PC-3 (cell line): ENCODE results near the gene ZNF43.
"Not testable (repeated sequence)": the region's sequence is repeated elsewhere in the genome, so short reads cannot be mapped to it uniquely, and the experiment has no call there.

ENCODE experiments used
- CTCF ChIP-seq: fragments of 300-600 bp; sonication (generic); conservative IDR thresholded peaks from 2 replicates; pipeline ENCODE4 v1.5.1; 2017; ENCODE audit warnings: antibody characterized with exemption, low read depth, mild to moderate bottlenecking, low read length
- EZH2phosphoT487 ChIP-seq: fragments of 300-600 bp; sonication (generic); IDR thresholded peaks from 2 replicates; pipeline ENCODE4 v1.6.1; 2018; ENCODE audit warnings: mild to moderate bottlenecking, antibody characterized with exemption, low read length, borderline replicate concordance

- TF ChIP-seq CTCF, EZH2phosphoT487: not testable (repeated sequence)
Observed at GRCh38 chr19:21885516-21885915, 49.5 kb upstream of the ZNF43 start.
